Parathyroid adenoma (tissue), 2 donors: ENCODE data around the gene NR3C2.

Experiments used
- H2AFZ ChIP-seq: fragments of 300-600 bp; sonication (generic); one replicate; pipeline ENCODE4 v1.7.0; 2017; ENCODE audit warnings: antibody characterized with exemption, mild to moderate bottlenecking
- H3K27ac ChIP-seq: fragments of 300-600 bp; sonication (generic); one replicate; pipeline ENCODE4 v1.7.0; 2017
- H3K27me3 ChIP-seq: fragments of 300-600 bp; sonication (generic); one replicate; pipeline ENCODE4 v1.7.0; 2017; ENCODE audit warnings: low read length; ENCODE audit not compliant: control insufficient read depth, insufficient read depth
- H3K36me3 ChIP-seq: fragments of 300-600 bp; sonication (generic); one replicate; pipeline ENCODE4 v1.7.0; 2017; ENCODE audit warnings: low read length; ENCODE audit not compliant: control insufficient read depth, insufficient read depth
- H3K4me1 ChIP-seq: fragments of 300-600 bp; sonication (generic); one replicate; pipeline ENCODE4 v1.7.0; 2017; ENCODE audit warnings: control low read depth
- H3K4me2 ChIP-seq: fragments of 300-600 bp; sonication (generic); one replicate; pipeline ENCODE4 v1.7.0; 2017; ENCODE audit warnings: low read length
- H3K4me3 ChIP-seq: fragments of 300-600 bp; sonication (generic); one replicate; pipeline ENCODE4 v1.7.0; 2017; ENCODE audit warnings: low read depth, low read length
- H3K79me2 ChIP-seq: fragments of 300-600 bp; sonication (generic); one replicate; pipeline ENCODE4 v1.7.0; 2017; ENCODE audit warnings: control low read depth
- H3K9ac ChIP-seq: fragments of 300-600 bp; sonication (generic); one replicate; pipeline ENCODE4 v1.7.0; 2017; ENCODE audit warnings: mild to moderate bottlenecking
- H3K9me3 ChIP-seq: fragments of 300-600 bp; sonication (generic); one replicate; pipeline ENCODE4 v1.7.0; 2017; ENCODE audit warnings: low read length; ENCODE audit not compliant: control insufficient read depth
- TF ChIP-seq, protein P1 (sequence below): fragments of 300-600 bp; sonication (generic); IDR thresholded peaks from one replicate; pipeline ENCODE4 v1.7.0; 2017; ENCODE audit warnings: antibody characterized with exemption, mild to moderate bottlenecking
- donor health status: primary hyperparathyroidism.

NR3C2 gene

DNA sequence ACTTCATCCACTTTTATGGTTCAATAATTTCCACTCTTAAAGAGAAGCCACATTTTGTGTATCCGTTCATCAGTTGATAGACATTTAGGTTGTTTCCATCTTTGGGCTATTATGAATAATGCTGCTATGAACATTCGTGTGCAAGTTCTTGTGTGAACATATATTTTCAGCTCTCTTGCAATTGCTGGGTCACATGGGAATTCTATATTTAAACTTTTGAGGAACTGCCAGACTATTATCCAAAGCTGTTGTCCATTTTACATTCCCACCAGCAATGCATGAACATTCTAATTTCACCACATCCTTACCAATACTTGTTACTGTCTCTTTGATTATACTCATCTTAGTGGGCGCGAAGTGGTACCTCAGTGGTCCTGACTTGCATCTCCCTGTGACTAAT, 61.9 kb downstream of the NR3C2 start:
- H3K4me3 ChIP-seq = no peak overlapping the region
- TF ChIP-seq, protein P1, sequence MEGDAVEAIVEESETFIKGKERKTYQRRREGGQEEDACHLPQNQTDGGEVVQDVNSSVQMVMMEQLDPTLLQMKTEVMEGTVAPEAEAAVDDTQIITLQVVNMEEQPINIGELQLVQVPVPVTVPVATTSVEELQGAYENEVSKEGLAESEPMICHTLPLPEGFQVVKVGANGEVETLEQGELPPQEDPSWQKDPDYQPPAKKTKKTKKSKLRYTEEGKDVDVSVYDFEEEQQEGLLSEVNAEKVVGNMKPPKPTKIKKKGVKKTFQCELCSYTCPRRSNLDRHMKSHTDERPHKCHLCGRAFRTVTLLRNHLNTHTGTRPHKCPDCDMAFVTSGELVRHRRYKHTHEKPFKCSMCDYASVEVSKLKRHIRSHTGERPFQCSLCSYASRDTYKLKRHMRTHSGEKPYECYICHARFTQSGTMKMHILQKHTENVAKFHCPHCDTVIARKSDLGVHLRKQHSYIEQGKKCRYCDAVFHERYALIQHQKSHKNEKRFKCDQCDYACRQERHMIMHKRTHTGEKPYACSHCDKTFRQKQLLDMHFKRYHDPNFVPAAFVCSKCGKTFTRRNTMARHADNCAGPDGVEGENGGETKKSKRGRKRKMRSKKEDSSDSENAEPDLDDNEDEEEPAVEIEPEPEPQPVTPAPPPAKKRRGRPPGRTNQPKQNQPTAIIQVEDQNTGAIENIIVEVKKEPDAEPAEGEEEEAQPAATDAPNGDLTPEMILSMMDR = no peak
- H3K4me1 ChIP-seq = peaks cover 3% of the 10 kb centered on the region
- no peaks in the 10 kb centered on the region for H3K9me3 ChIP-seq
- H3K27me3 ChIP-seq = no peaks in the 10 kb centered on the region
- H3K27ac ChIP-seq = no peak overlapping the region
- no peak overlapping the region for H3K9ac ChIP-seq
- H3K36me3 ChIP-seq = no peaks in the 10 kb centered on the region
- H2AFZ ChIP-seq = no peak overlapping the region
- no peak overlapping the region for H3K4me2 ChIP-seq
- peaks cover 4% of the 10 kb centered on the region for H3K79me2 ChIP-seq

DNA sequence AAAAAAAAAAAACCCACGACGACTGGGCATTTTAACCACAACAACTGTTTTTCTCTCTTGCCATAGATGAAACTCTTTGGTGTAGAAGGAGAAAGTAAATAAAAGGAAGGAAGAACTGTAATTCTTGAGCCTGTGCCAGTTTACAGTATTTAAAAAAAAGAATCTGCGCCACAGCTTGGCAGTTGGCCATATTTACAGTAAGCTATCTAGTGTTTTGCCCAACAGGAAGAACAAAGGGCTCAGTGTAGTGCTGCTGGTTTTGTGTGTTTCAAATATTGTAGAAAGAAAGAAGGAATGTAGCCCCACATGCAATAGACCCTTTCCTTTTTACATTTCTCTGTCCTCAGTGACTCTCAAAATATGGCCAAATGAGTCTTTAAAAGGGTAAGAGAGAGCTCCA, 66.1 kb downstream of the NR3C2 start:
- TF ChIP-seq, protein P1 = no peak
- Histone ChIP-seq H3K27me3 (no peaks in the 10 kb centered on the region), H3K4me3 (peak overlapping the region; percentile 45), H3K9me3 (no peaks in the 10 kb centered on the region), H3K79me2 (peaks cover 5% of the 10 kb centered on the region), H3K27ac (peak overlapping the region; percentile 40), H3K4me1 (peaks cover 3% of the 10 kb centered on the region), H2AFZ (peak overlapping the region; percentile 65), H3K4me2 (peak overlapping the region; percentile 47), H3K36me3 (no peaks in the 10 kb centered on the region), H3K9ac (no peak overlapping the region)

DNA sequence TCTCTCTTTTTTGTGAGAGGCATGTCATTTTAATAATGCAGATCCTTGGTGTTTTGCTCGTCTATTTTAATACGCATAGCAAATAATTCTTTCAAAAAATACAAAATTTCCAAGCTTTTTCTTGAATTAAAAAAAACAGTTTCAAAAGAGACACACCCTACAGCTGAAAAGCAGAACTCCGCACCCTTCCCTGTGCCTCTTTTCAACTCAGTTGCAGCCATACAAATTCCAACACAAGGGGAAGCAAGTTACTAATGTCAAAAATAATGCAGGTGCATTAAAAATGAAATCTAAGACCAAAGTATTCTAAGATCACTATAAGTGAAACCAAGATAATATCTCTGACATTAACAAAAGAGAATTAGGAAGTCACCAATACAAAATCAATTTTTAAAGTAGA, 66.6 kb downstream of the NR3C2 start:
- Histone ChIP-seq H3K4me3 (peak overlapping the region; percentile 45), H3K36me3 (no peaks in the 10 kb centered on the region), H2AFZ (peak overlapping the region; percentile 65), H3K4me2 (peak overlapping the region; percentile 47), H3K9me3 (no peaks in the 10 kb centered on the region), H3K27ac (no peak overlapping the region), H3K79me2 (peaks cover 5% of the 10 kb centered on the region), H3K9ac (no peak overlapping the region), H3K27me3 (no peaks in the 10 kb centered on the region), H3K4me1 (peaks cover 3% of the 10 kb centered on the region)
- TF ChIP-seq, protein P1 = no peak

DNA sequence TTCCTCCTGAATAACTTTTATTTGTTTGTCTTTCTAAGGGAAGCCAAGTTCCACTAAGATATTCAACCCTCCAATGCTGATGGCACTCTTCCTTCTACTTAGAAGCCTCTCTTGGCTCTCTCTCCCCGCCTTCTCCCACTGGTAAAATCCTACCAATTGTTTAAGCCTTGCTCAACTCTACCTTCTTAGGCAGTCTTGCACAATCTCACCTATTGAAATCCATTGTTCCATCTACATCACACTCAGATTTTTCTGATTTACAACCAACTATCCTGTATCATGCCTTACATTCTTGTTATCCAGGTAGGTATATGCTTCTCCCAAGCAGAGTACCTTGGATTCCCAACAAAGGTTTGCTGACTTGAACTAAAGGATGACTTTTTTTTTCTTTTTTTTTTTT, 69.1 kb downstream of the NR3C2 start:
- TF ChIP-seq, protein P1 = no peak
- no peaks in the 10 kb centered on the region for H3K9me3 ChIP-seq
- H3K9ac ChIP-seq = no peak overlapping the region
- peaks cover 3% of the 10 kb centered on the region for H3K4me1 ChIP-seq
- H3K27me3 ChIP-seq = no peaks in the 10 kb centered on the region
- H3K27ac ChIP-seq = no peak overlapping the region
- no peak overlapping the region for H2AFZ ChIP-seq
- H3K4me2 ChIP-seq = no peak overlapping the region
- H3K79me2 ChIP-seq = peaks cover 5% of the 10 kb centered on the region
- H3K4me3 ChIP-seq = no peak overlapping the region
- no peaks in the 10 kb centered on the region for H3K36me3 ChIP-seq

DNA sequence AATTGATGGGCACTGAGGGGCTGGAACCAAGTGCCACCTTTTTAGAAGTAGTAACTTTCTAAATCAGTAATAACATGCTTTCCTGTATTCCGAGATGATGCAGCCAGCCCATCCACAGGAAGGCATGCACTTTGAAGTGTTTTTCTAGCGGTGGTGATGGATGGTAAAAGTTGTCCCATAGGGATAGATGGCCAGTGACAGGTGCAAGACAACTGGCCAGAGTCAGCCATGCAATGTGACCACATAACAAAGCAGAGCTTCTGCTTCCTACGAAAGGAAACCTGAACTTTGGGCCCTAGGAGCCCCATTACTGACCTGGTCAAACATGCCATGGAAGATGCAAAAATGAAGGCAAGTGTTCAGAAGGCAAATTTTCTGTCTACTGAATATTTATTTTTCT, 72.3 kb downstream of the NR3C2 start:
- Histone ChIP-seq H3K9me3 (no peaks in the 10 kb centered on the region), H2AFZ (no peak overlapping the region), H3K4me1 (peaks cover 2% of the 10 kb centered on the region), H3K27ac (no peak overlapping the region), H3K4me2 (no peak overlapping the region), H3K4me3 (no peak overlapping the region), H3K27me3 (no peaks in the 10 kb centered on the region), H3K36me3 (no peaks in the 10 kb centered on the region), H3K9ac (no peak overlapping the region), H3K79me2 (peaks cover 5% of the 10 kb centered on the region)
- TF ChIP-seq, protein P1 = no peak
